Ishikawa (cell line): ENCODE results near the gene FSTL4.

ENCODE experiments used
- CEBPB ChIP-seq: IDR thresholded peaks from 2 replicates; pipeline ENCODE4 v1.6.1; 2012
- CREB1 ChIP-seq: IDR thresholded peaks from 2 replicates; pipeline ENCODE4 v1.6.1; 2012; ENCODE audit warnings: low read depth
- EGR1 ChIP-seq: IDR thresholded peaks from 2 replicates; pipeline ENCODE4 v1.6.1; 2012
- EP300 ChIP-seq: IDR thresholded peaks from 2 replicates; pipeline ENCODE4 v1.6.1; 2012; ENCODE audit warnings: borderline replicate concordance
- FOXM1 ChIP-seq: IDR thresholded peaks from 2 replicates; pipeline ENCODE4 v1.6.1; 2012; ENCODE audit warnings: low read depth, borderline replicate concordance
- NFIC ChIP-seq: IDR thresholded peaks from 2 replicates; pipeline ENCODE4 v1.6.1; 2012
- RAD21 ChIP-seq: IDR thresholded peaks from 2 replicates; pipeline ENCODE4 v1.6.1; 2012; ENCODE audit warnings: low read depth
- REST ChIP-seq: IDR thresholded peaks from 2 replicates; pipeline ENCODE4 v1.6.1; 2012; ENCODE audit warnings: low read depth, mild to moderate bottlenecking
- TAF1 ChIP-seq: IDR thresholded peaks from 2 replicates; pipeline ENCODE4 v1.6.1; 2012; ENCODE audit warnings: low read depth, mild to moderate bottlenecking
- TCF12 ChIP-seq: IDR thresholded peaks from 2 replicates; pipeline ENCODE4 v1.6.1; 2012; ENCODE audit warnings: low read depth
- TEAD4 ChIP-seq: IDR thresholded peaks from 2 replicates; pipeline ENCODE4 v1.6.1; 2012
- YY1 ChIP-seq: IDR thresholded peaks from 2 replicates; pipeline ENCODE4 v1.6.1; 2012; ENCODE audit warnings: low read depth
- TF ChIP-seq, protein P1 (sequence below): IDR thresholded peaks from 2 replicates; pipeline ENCODE4 v1.6.1; 2012
- TF ChIP-seq, protein P2 (sequence below): IDR thresholded peaks from 2 replicates; pipeline ENCODE4 v1.6.1; 2012

FSTL4 gene

GRCh38 chr5:133147815-133148567, 464.4 kb downstream of the FSTL4 start:
- no peak for TF ChIP-seq NFIC
- TF ChIP-seq TAF1, result no peak
- no peak for TF ChIP-seq REST
- TF ChIP-seq CEBPB, result no peak
- no peak for TF ChIP-seq CREB1
- no peak for TF ChIP-seq EGR1
- TF ChIP-seq TEAD4, result no peak
- TF ChIP-seq, protein P1, sequence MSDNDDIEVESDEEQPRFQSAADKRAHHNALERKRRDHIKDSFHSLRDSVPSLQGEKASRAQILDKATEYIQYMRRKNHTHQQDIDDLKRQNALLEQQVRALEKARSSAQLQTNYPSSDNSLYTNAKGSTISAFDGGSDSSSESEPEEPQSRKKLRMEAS, result no peak
- no peak for TF ChIP-seq TCF12
- TF ChIP-seq EP300, result no peak
- no peak for TF ChIP-seq FOXM1
- TF ChIP-seq YY1, result no peak
- no peak for TF ChIP-seq RAD21
- TF ChIP-seq, protein P2, sequence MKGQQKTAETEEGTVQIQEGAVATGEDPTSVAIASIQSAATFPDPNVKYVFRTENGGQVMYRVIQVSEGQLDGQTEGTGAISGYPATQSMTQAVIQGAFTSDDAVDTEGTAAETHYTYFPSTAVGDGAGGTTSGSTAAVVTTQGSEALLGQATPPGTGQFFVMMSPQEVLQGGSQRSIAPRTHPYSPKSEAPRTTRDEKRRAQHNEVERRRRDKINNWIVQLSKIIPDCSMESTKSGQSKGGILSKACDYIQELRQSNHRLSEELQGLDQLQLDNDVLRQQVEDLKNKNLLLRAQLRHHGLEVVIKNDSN, result no peak

DNA sequence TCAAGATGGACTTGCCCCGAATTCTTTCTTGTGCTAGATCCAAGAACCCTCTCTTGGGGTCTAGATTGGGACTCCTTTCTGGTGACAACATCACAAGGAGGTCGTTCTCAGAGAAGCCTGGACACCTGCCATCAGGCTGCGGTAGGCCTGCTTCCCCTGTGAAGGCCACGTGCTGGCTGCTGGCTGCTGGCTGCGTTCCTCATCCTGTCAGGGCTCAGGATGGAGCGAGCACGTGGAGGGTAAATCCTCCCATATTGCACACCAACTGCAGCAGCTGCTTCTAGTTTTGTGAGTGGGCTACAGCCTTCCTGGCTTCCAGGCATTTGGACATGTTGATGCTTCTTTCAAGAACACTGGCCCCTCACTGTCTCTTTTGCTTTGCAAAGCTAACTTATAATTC, 464.9 kb downstream of the FSTL4 start:
- TF ChIP-seq CREB1, result no peak
- TF ChIP-seq, protein P1, result no peak
- no peak for TF ChIP-seq EGR1
- no peak for TF ChIP-seq TAF1
- TF ChIP-seq TEAD4, result no peak
- no peak for TF ChIP-seq CEBPB
- no peak for TF ChIP-seq FOXM1
- TF ChIP-seq EP300, result no peak
- TF ChIP-seq, protein P2, result no peak
- no peak for TF ChIP-seq NFIC
